Measurements from ENCODE around the gene TSHZ3.

DNA sequence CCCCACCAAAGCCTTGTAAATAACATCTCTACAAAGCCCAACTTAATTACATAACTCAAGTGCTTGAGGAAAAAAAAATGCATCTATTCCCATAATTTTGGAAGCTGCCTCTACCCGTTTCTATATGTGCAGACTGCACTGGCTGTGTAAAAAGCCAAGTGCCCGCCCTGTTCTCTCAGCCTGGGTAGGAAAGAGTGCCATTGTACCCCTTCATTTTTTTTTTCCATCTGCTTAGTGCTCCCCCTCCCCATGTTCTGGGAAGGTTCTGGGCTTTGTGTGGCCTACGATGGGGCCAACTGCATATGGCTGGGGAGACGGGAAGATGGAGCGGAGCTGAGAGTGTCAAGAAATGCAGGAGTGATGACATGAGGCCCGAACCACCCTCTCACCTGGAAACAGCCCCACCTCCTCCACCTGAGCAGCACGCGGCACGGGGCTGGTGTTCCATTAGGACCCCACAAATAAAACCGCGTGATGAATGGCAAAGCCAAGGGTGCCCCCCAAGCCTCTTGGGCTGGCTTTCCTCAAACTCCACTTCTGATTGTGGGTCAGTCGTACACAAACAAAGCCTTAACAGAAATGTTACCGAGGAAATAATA lies 42.1 kb downstream of the TSHZ3 start:
- TF ChIP-seq, protein P1, sequence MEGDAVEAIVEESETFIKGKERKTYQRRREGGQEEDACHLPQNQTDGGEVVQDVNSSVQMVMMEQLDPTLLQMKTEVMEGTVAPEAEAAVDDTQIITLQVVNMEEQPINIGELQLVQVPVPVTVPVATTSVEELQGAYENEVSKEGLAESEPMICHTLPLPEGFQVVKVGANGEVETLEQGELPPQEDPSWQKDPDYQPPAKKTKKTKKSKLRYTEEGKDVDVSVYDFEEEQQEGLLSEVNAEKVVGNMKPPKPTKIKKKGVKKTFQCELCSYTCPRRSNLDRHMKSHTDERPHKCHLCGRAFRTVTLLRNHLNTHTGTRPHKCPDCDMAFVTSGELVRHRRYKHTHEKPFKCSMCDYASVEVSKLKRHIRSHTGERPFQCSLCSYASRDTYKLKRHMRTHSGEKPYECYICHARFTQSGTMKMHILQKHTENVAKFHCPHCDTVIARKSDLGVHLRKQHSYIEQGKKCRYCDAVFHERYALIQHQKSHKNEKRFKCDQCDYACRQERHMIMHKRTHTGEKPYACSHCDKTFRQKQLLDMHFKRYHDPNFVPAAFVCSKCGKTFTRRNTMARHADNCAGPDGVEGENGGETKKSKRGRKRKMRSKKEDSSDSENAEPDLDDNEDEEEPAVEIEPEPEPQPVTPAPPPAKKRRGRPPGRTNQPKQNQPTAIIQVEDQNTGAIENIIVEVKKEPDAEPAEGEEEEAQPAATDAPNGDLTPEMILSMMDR (IDR thresholded peaks at IDR 0.05; ENCODE audit: insufficient read depth, low read depth, low read length) = no peak
- no peak for TF ChIP-seq EZH2 (IDR thresholded peaks at IDR 0.05; ENCODE audit: insufficient read depth, low read length)

Data from astrocyte (in vitro differentiated cells and primary cell).